Activated CD4-positive, alpha-beta T cell treated with anti-CD3 and anti-CD28 coated beads for 48 hours (primary cell): ENCODE data around the gene SLC6A1.
"Not testable (repeated sequence)": the region's sequence is repeated elsewhere in the genome, so short reads cannot be mapped to it uniquely, and the experiment has no call there.

ENCODE experiments used
- DNase-seq: peaks from one replicate; pipeline ENCODE4 v3.0.0-alpha.2; 2020

SLC6A1 gene

GRCh38 chr3:11071096-11071755 is 78.7 kb downstream of the SLC6A1 start:
- no peak for DNase-seq

GRCh38 chr3:11072631-11073030 is 80.1 kb downstream of the SLC6A1 start:
- no peak for DNase-seq

- DNase-seq = no peak
Observed at GRCh38 chr3:11074011-11074410, 81.5 kb downstream of the SLC6A1 start.

GRCh38 chr3:11074451-11074850 is 81.9 kb downstream of the SLC6A1 start:
- DNase-seq = no peak

GRCh38 chr3:11075122-11075521 is 82.6 kb downstream of the SLC6A1 start:
- DNase-seq = not testable (repeated sequence)

- no peak for DNase-seq
Observed at GRCh38 chr3:11076711-11077110, 84.2 kb downstream of the SLC6A1 start.

- DNase-seq = no peak
Observed at GRCh38 chr3:11077466-11077865, 84.9 kb downstream of the SLC6A1 start.

GRCh38 chr3:11078826-11079515 is 86.4 kb downstream of the SLC6A1 start:
- DNase-seq = no peak

GRCh38 chr3:11080492-11080891 is 87.9 kb downstream of the SLC6A1 start:
- DNase-seq = no peak

- no peak for DNase-seq
Observed at GRCh38 chr3:11084098-11084497, 91.5 kb downstream of the SLC6A1 start.

GRCh38 chr3:11084677-11085076 is 92.1 kb downstream of the SLC6A1 start:
- no peak for DNase-seq

- DNase-seq = no peak
Observed at GRCh38 chr3:11085093-11085840, 92.7 kb downstream of the SLC6A1 start.

GRCh38 chr3:11086856-11087255 is 94.3 kb downstream of the SLC6A1 start:
- no peak for DNase-seq

- no peak for DNase-seq
Observed at GRCh38 chr3:11088066-11088465, 95.5 kb downstream of the SLC6A1 start.

- no peak for DNase-seq
Observed at GRCh38 chr3:11088831-11089230, 96.3 kb downstream of the SLC6A1 start.
